B cell (primary cell): ENCODE results near the gene CCDC106. TPM values are rescaled to one million over a fixed set of nuclear protein-coding genes. Genes with fewer than 3 reads are reported as not detected.
A peak's percentile ranks its signal among the peaks of the same experiment; 100 is the strongest.

Experiments used
- ATAC-seq: fragments of 200-7000 bp; cut with Tn5 transposase; one replicate; pipeline ENCODE4 v1.10.0; 2021; ENCODE audit warnings: low read depth, mild to moderate bottlenecking, moderate number of reproducible peaks, moderate library complexity
- CTCF ChIA-PET: fragments of 350-600 bp; sonication (Branson Sonifier 250); formaldehyde crosslinking; loops from one replicate; lab custom pipeline; 2021; ENCODE audit warnings: antibody characterized with exemption, inconsistent platforms; lab: Charles Lee
- POLR2A ChIA-PET: fragments of 350-600 bp; sonication (Branson Sonifier 250); formaldehyde crosslinking; loops from one replicate; lab custom pipeline; 2021; ENCODE audit warnings: antibody characterized with exemption; lab: Charles Lee
- DNase-seq: peaks from one replicate; pipeline ENCODE4 v3.0.0; 2013
- H2AFZ ChIP-seq: 2 replicates; pipeline ENCODE4 v1.6.1; 2012; ENCODE audit warnings: mild to moderate bottlenecking, low read depth, low read length; ENCODE audit not compliant: insufficient read depth, poor library complexity, severe bottlenecking
- H3K27ac ChIP-seq, 2 donors: 1 replicate in 1 of 2; 2 replicates in 1 of 2; pipeline ENCODE4 v1.5.1; 2012 to 2013; ENCODE audit warnings: low read length in 2 of 2, mild to moderate bottlenecking in 2 of 2, moderate library complexity in 1 of 2
- H3K27me3 ChIP-seq, 4 experiments: fragments of 200-600 bp in 1 of 4; sonication (generic) in 1 of 4; replicated peaks in 1 of 4; 1 replicate in 2 of 4; 2 replicates in 2 of 4; pipeline versions ENCODE4 v1.6.1 to v1.7.0; 2013 to 2016; ENCODE audit warnings: low read length in 3 of 4, mild to moderate bottlenecking in 2 of 4, mixed read lengths in 1 of 4, moderate library complexity in 1 of 4; ENCODE audit not compliant: insufficient read depth in 4 of 4, control insufficient read depth in 3 of 4; ENCODE audit errors: control extremely low read depth in 1 of 4
- H3K36me3 ChIP-seq, 2 experiments: replicated peaks in 1 of 2; 1 replicate in 1 of 2; 2 replicates in 1 of 2; pipeline versions ENCODE4 v1.6.1 to v1.7.1; 2013; ENCODE audit warnings: low read length in 1 of 2; ENCODE audit not compliant: insufficient read depth in 2 of 2, control insufficient read depth in 1 of 2; ENCODE audit errors: control extremely low read depth in 1 of 2, extremely low read depth in 1 of 2
- H3K4me1 ChIP-seq, 2 donors: fragments of 200-600 bp in 1 of 2; sonication (generic) in 1 of 2; 1 replicate in 1 of 2; 2 replicates in 1 of 2; pipeline versions ENCODE4 v1.5.1 to v1.6.1; 2013 to 2017; ENCODE audit warnings: low read length in 2 of 2; ENCODE audit not compliant: control insufficient read depth in 2 of 2, insufficient read depth in 2 of 2
- H3K4me2 ChIP-seq: replicated peaks from 2 replicates; pipeline ENCODE3; 2012; ENCODE audit warnings: mild to moderate bottlenecking, low read depth, low read length; ENCODE audit not compliant: poor library complexity, severe bottlenecking
- H3K4me3 ChIP-seq, 5 experiments: fragments of 200-600 bp in 1 of 5; sonication (generic) in 1 of 5; 1 replicate in 3 of 5; 2 replicates in 2 of 5; pipeline versions ENCODE4 v1.5.1 to v1.7.0; 2011 to 2016; ENCODE audit warnings: low read length in 4 of 5, mild to moderate bottlenecking in 4 of 5, low read depth in 2 of 5, control low read depth in 1 of 5, moderate library complexity in 1 of 5; ENCODE audit not compliant: insufficient read depth in 1 of 5; ENCODE audit errors: control extremely low read depth in 1 of 5, extremely low read depth in 1 of 5
- H3K79me2 ChIP-seq: fragments of 200-600 bp; sonication (generic); one replicate; pipeline ENCODE4 v1.6.0; 2016; ENCODE audit warnings: low read length; ENCODE audit not compliant: control insufficient read depth, insufficient read depth
- H3K9ac ChIP-seq: fragments of 200-600 bp; sonication (generic); 2 replicates; pipeline ENCODE4 v1.6.1; 2017; ENCODE audit warnings: mild to moderate bottlenecking, low read length, moderate library complexity
- H3K9me3 ChIP-seq, 3 donors: one replicate each; pipeline versions ENCODE4 v1.6.1 to v1.7.1; 2013; ENCODE audit warnings: low read length in 2 of 3; ENCODE audit not compliant: control insufficient read depth in 2 of 3, insufficient read depth in 1 of 3; ENCODE audit errors: control extremely low read depth in 1 of 3
- H4K20me1 ChIP-seq: 2 replicates; pipeline ENCODE4 v1.6.0; 2012; ENCODE audit warnings: mild to moderate bottlenecking, low read length; ENCODE audit not compliant: insufficient read depth, control insufficient read depth, poor library complexity, severe bottlenecking
- H3K27ac Mint-ChIP-seq: one replicate; pipeline ENCODE4 v1.8.0; 2021; ENCODE audit warnings: mixed read lengths
- H3K27me3 Mint-ChIP-seq: one replicate; pipeline ENCODE4 v1.8.0; 2021; ENCODE audit warnings: mixed read lengths
- H3K4me1 Mint-ChIP-seq: one replicate; pipeline ENCODE4 v1.8.0; 2021; ENCODE audit warnings: mixed read lengths
- H3K4me3 Mint-ChIP-seq: one replicate; pipeline ENCODE4 v1.8.0; 2021; ENCODE audit warnings: mixed read lengths
- H3K9me3 Mint-ChIP-seq: one replicate; pipeline ENCODE4 v1.8.0; 2022; ENCODE audit warnings: mixed read lengths; ENCODE audit not compliant: insufficient read depth
- EZH2 ChIP-seq: IDR thresholded peaks from 2 replicates; pipeline ENCODE4 v1.6.1; 2012; ENCODE audit warnings: borderline replicate concordance, low read depth, mild to moderate bottlenecking, moderate library complexity, low read length; ENCODE audit not compliant: insufficient read depth, poor library complexity, severe bottlenecking
- WGBS: methylation state at CpG from one replicate; pipeline ENCODE4 v1.1.5; 2013; ENCODE audit warnings: missing lambda C conversion rate; ENCODE audit not compliant: insufficient coverage; 5-methylcytosine and 5-hydroxymethylcytosine counted together
- intact Hi-C: fragments of 100-400 bp; cut with micrococcal nuclease; formaldehyde crosslinking; loops from one replicate; pipeline ENCODE4 v1.10.0; 2022
- polyA plus RNA-seq: library from polyadenylated mRNA; depleted of rRNA; stranded (reverse); fragments of >200 nt; gene quantifications from 2 replicates; pipeline ENCODE4 v1.2.3, GENCODE V29; 2012
- total RNA-seq, 2 donors: library from RNA; stranded (reverse); fragments of 120-200 nt in 1 of 2; gene quantifications; 1 replicate in 1 of 2; 2 replicates in 1 of 2; pipeline versions ENCODE4 v1.2.3 to v1.2.4, GENCODE V29; 2013 to 2022
- TF ChIP-seq, protein P1 (sequence below): fragments of 200-600 bp; IDR thresholded peaks from one replicate; pipeline ENCODE4 v1.8.0; 2022; ENCODE audit warnings: antibody characterized with exemption, mild to moderate bottlenecking

The CCDC106 gene
- total and polyA plus RNA-seq, 2 donors (not counting 1 experiment from before 2014, with no cell fraction given): 25.2 to 52.1 TPM

- CTCF ChIA-PET: interaction anchor here (1.0 to 9.4 kb wide), 7 partner anchors 7 to 52 kb away, joined by 3 to 131 read pairs (median 4); partner anchors contain the start of gene CCDC106
- Histone ChIP-seq H3K27ac (peak overlapping the region; percentile 72 to 79), H4K20me1 (peaks cover 17% of the 10 kb centered on the region), H3K9me3 (peaks cover 0 to 11% (median 0%) of the 10 kb centered on the region in 3 donors), H3K4me3 (peak overlapping the region in 4 of 5 experiments; percentile 28 to 85 (median 80)), H3K4me1 (peaks cover 36 to 75% of the 10 kb centered on the region in 2 donors), H3K4me2 (peak overlapping the region; percentile 96), H2AFZ (peak overlapping the region; percentile 53), H3K9ac (peak overlapping the region; percentile 77), H3K79me2 (peaks cover 36% of the 10 kb centered on the region), H3K36me3 (peaks cover 2 to 8% of the 10 kb centered on the region in 2 experiments), H3K27me3 (no peaks in the 10 kb centered on the region)
- ATAC-seq (peak; percentile 17), DNase-seq (peak; percentile 91)
- no peak for TF ChIP-seq EZH2
- TF ChIP-seq, protein P1, sequence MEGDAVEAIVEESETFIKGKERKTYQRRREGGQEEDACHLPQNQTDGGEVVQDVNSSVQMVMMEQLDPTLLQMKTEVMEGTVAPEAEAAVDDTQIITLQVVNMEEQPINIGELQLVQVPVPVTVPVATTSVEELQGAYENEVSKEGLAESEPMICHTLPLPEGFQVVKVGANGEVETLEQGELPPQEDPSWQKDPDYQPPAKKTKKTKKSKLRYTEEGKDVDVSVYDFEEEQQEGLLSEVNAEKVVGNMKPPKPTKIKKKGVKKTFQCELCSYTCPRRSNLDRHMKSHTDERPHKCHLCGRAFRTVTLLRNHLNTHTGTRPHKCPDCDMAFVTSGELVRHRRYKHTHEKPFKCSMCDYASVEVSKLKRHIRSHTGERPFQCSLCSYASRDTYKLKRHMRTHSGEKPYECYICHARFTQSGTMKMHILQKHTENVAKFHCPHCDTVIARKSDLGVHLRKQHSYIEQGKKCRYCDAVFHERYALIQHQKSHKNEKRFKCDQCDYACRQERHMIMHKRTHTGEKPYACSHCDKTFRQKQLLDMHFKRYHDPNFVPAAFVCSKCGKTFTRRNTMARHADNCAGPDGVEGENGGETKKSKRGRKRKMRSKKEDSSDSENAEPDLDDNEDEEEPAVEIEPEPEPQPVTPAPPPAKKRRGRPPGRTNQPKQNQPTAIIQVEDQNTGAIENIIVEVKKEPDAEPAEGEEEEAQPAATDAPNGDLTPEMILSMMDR: peak; percentile 38
- peak overlapping the region; percentile 84 for H3K4me3 Mint-ChIP-seq
- H3K9me3 Mint-ChIP-seq: no peaks in the 10 kb centered on the region
- POLR2A ChIA-PET: interaction anchor here (0.8 to 1.5 kb wide), 4 partner anchors 9 to 40 kb away, joined by 3 to 9 read pairs (median 4); partner anchors contain the start of gene U2AF2
- H3K27me3 Mint-ChIP-seq: no peaks in the 10 kb centered on the region
- WGBS: 31% methylated on average over 38 of the region's 38 CpGs
- H3K4me1 Mint-ChIP-seq: peaks cover 74% of the 10 kb centered on the region
- H3K27ac Mint-ChIP-seq: peak overlapping the region; percentile 91
- intact Hi-C loops: loop anchor here (5.0 kb wide), 3 partner anchors 33 to 233 kb away; partner anchors contain the start of genes EPN1, UBE2S and ZNF865
Measured at GRCh38 chr19:55640043-55640576, 7.9 kb upstream of the CCDC106 start.
